GM12878 (cell line): ENCODE data around the gene PRSS50. TPM values are rescaled to one million over a fixed set of nuclear protein-coding genes. Genes with fewer than 3 reads are reported as not detected.

Experiments used
- ATAC-seq: fragments of 200-7000 bp; cut with Tn5 transposase; 3 replicates; pipeline ENCODE4 v1.9.1; 2020; ENCODE audit warnings: mild to moderate bottlenecking, moderate library complexity
- BruUV-seq: library from RNA; stranded (reverse); fragments of 400-500 nt; replicated peaks from 2 replicates; lab custom pipeline; 2021; lab: Mats Ljungman, UMichigan
- CTCF ChIA-PET: fragments of 300-600 bp; sonication (Branson Sonifier 250); formaldehyde crosslinking; extraction: SDS; loops from one replicate; lab custom pipeline; 2021; ENCODE audit warnings: inconsistent platforms; lab: Yijun Ruan, JAX
- POLR2A ChIA-PET: fragments of 350-600 bp; formaldehyde crosslinking; extraction: SDS; loops from one replicate; lab custom pipeline; 2021; ENCODE audit warnings: inconsistent platforms; lab: Charles Lee
- RAD21 ChIA-PET: fragments of 300-600 bp; sonication (Branson Sonifier 250); formaldehyde crosslinking; loops from one replicate; lab custom pipeline; 2023; ENCODE audit warnings: antibody characterized with exemption; ENCODE audit not compliant: unreplicated experiment; lab: Charles Lee
- SMC1A ChIA-PET: fragments of 300-600 bp; sonication (Branson Sonifier 250); formaldehyde crosslinking; loops from one replicate; lab custom pipeline; 2023; ENCODE audit not compliant: unreplicated experiment, uncharacterized antibody; lab: Charles Lee
- DNase-seq: peaks from one replicate; pipeline ENCODE4 v3.0.0-alpha.2; 2011; ENCODE audit warnings: low read depth, low spot score
- FAIRE-seq: peaks from 3 replicates; lab custom pipeline; 2011; peaks lifted over from hg19 to GRCh38; lab: Jason Lieb, UNC
- H2AFZ ChIP-seq: 2 replicates; pipeline ENCODE4 v1.6.0; 2011; ENCODE audit warnings: low read depth, low read length, control low read depth; ENCODE audit not compliant: control insufficient read depth
- H3K27ac ChIP-seq: 2 replicates; pipeline ENCODE4 v1.5.1; 2011; ENCODE audit warnings: control low read depth; ENCODE audit not compliant: control insufficient read depth, insufficient read depth
- H3K27me3 ChIP-seq, 2 experiments: replicated peaks in 1 of 2; 2 replicates each; pipeline versions ENCODE4 v1.6.0 to v1.6.1; 2011; ENCODE audit warnings: low read length in 1 of 2; ENCODE audit not compliant: control insufficient read depth in 2 of 2, insufficient read depth in 2 of 2
- H3K36me3 ChIP-seq, 2 experiments: 2 replicates each; pipeline ENCODE4 v1.5.1; 2011; ENCODE audit warnings: low read length in 1 of 2; ENCODE audit not compliant: control insufficient read depth in 2 of 2, insufficient read depth in 2 of 2
- H3K4me1 ChIP-seq: 2 replicates; pipeline ENCODE4 v1.6.1; 2011; ENCODE audit warnings: mild to moderate bottlenecking, low read length, moderate library complexity, mixed read lengths; ENCODE audit not compliant: control insufficient read depth, insufficient read depth
- H3K4me2 ChIP-seq: 2 replicates; pipeline ENCODE4 v1.6.0; 2011; ENCODE audit warnings: control low read depth; ENCODE audit not compliant: control insufficient read depth, insufficient read depth
- H3K4me3 ChIP-seq: fragments of 200-600 bp; sonication (generic); 2 replicates; pipeline ENCODE4 v1.5.1; 2016
- H3K79me2 ChIP-seq: 2 replicates; pipeline ENCODE4 v1.6.0; 2011; ENCODE audit warnings: low read length; ENCODE audit not compliant: control insufficient read depth, insufficient read depth
- H3K9ac ChIP-seq: 2 replicates; pipeline ENCODE4 v1.8.0; 2011; ENCODE audit warnings: low read length, control low read depth, mixed read lengths; ENCODE audit not compliant: control insufficient read depth, insufficient read depth
- H3K9me3 ChIP-seq: replicated peaks from 3 replicates; pipeline ENCODE4 v1.5.1; 2011; ENCODE audit warnings: mild to moderate bottlenecking, low read length; ENCODE audit not compliant: control insufficient read depth, insufficient read depth
- H4K20me1 ChIP-seq: 2 replicates; pipeline ENCODE4 v1.6.0; 2011; ENCODE audit not compliant: control insufficient read depth, insufficient read depth
- IRF5 ChIP-seq: fragments of 450-650 bp; IDR thresholded peaks from 2 replicates; pipeline ENCODE4 v1.6.1; 2017; ENCODE audit warnings: borderline replicate concordance
- NBN ChIP-seq: fragments of 450-650 bp; IDR thresholded peaks from 2 replicates; pipeline ENCODE4 v1.6.1; 2016
- PAX8 ChIP-seq: fragments of 450-650 bp; IDR thresholded peaks from 2 replicates; pipeline ENCODE4 v1.6.1; 2017; ENCODE audit warnings: mild to moderate bottlenecking, moderate library complexity
- PRDM15 ChIP-seq: fragments of 450-650 bp; formaldehyde crosslinking; IDR thresholded peaks from 2 replicates; pipeline ENCODE4 v1.4.0; 2020; ENCODE audit warnings: mild to moderate bottlenecking, moderate library complexity
- SP1 ChIP-seq: IDR thresholded peaks from one replicate; pipeline ENCODE4 v1.6.1; 2011; ENCODE audit warnings: low read depth, low read length
- USF2 ChIP-seq: IDR thresholded peaks from 2 replicates; pipeline ENCODE4 v1.6.1; 2011; ENCODE audit warnings: low read depth, low read length, improper control_type of control experiment, borderline replicate concordance
- ZNF384 ChIP-seq: IDR thresholded peaks from 2 replicates; pipeline ENCODE4 v1.6.1; 2012; ENCODE audit warnings: low read depth, mild to moderate bottlenecking, low read length, improper control_type of control experiment, borderline replicate concordance
- ZNF622 ChIP-seq: fragments of 450-650 bp; IDR thresholded peaks from 2 replicates; pipeline ENCODE4 v1.6.1; 2017; ENCODE audit warnings: mild to moderate bottlenecking, inconsistent platforms
- WGBS: methylation state at CpG from one replicate; pipeline ENCODE4 v1.1.6; 2016; ENCODE audit warnings: low lambda C conversion rate; ENCODE audit not compliant: insufficient replicate concordance, insufficient coverage; ENCODE audit errors: missing lambda C conversion rate; 5-methylcytosine and 5-hydroxymethylcytosine counted together
- in situ Hi-C: fragments of 300-500 bp; cut with MboI; formaldehyde crosslinking; loops from 9 replicates; pipeline ENCODE4 v1.14.3; 2018; ENCODE audit warnings: mixed read lengths
- intact Hi-C: fragments of 100-400 bp; cut with micrococcal nuclease; formaldehyde crosslinking; loops from one replicate; pipeline ENCODE4 v1.14.2; 2022; ENCODE audit not compliant: unreplicated experiment
- polyA plus RNA-seq, 11 experiments: library from polyadenylated mRNA; depleted of rRNA in 4 of 11; unstranded in 6 of 11; stranded (reverse) in 5 of 11; fragments of >200 nt; fragmentation: Nextera tagmentation in 4 of 11; fragmentation: Illumina TruSeq in 1 of 11; extraction: Ambion mirVana in 4 of 11; extraction: Trizol in 1 of 11; gene quantifications; 1 replicate in 1 of 11; 2 replicates in 10 of 11; pipeline versions ENCODE4 v1.2.1 to v1.2.3, GENCODE V29; 2011 to 2016; ENCODE audit warnings: inconsistent platforms in 2 of 11, missing spikeins in 2 of 11, low read depth in 1 of 11
- total RNA-seq, 4 experiments: library from RNA; depleted of rRNA in 3 of 4; stranded (reverse); fragments of >200 nt in 3 of 4; fragmentation: Illumina TruSeq in 1 of 4; extraction: Trizol in 1 of 4; gene quantifications; 2 replicates each; pipeline versions ENCODE4 v1.2.1 to v1.2.3, GENCODE V29; 2013 to 2021

PRSS50 gene
- total and polyA plus RNA-seq, 10 of the 15 experiments (the other 5 are each of a cell fraction or from before 2014, with no cell fraction given) = 0.05 TPM; not detected in 9

GRCh38 chr3:46719044-46719565 is 1.4 kb upstream of the PRSS50 start:
- BruUV-seq = no TSS peak
- RAD21 ChIA-PET = no interaction called here
- FAIRE-seq (no peak), ATAC-seq (no peak)
- no peaks in the 10 kb centered on the region for H3K27me3 ChIP-seq
- peaks cover 5% of the 10 kb centered on the region for H3K4me1 ChIP-seq
- 51% methylated on average over 2 of the region's 2 CpGs for WGBS
- H3K4me3 ChIP-seq = no peak overlapping the region
- POLR2A ChIA-PET = no interaction called here
- H2AFZ ChIP-seq = no peak overlapping the region
- no peak overlapping the region for H3K9ac ChIP-seq
- in situ Hi-C loops = loop anchor here (10.0 kb wide), 1 partner anchor 656 kb away; no protein-coding TSS in a partner anchor
- H3K79me2 ChIP-seq = no peaks in the 10 kb centered on the region
- no peaks in the 10 kb centered on the region for H3K36me3 ChIP-seq
- CTCF ChIA-PET = interaction anchor here (0.9 to 1.4 kb wide), 3 partner anchors 8 to 10 kb away, joined by 3 to 4 read pairs (median 3); no protein-coding TSS in a partner anchor
- SMC1A ChIA-PET = interaction anchor here (1.1 kb wide), 1 partner anchor 189 kb away, joined by 3 read pairs; no protein-coding TSS in a partner anchor
- no peaks in the 10 kb centered on the region for H4K20me1 ChIP-seq
- H3K27ac ChIP-seq = no peak overlapping the region
- no peaks in the 10 kb centered on the region for H3K9me3 ChIP-seq
- no peak overlapping the region for H3K4me2 ChIP-seq
- TF ChIP-seq ZNF622 (no peak), USF2 (no peak), NBN (no peak), IRF5 (no peak), PRDM15 (CRISPR knock-in tag) (no peak), ZNF384 (no peak), PAX8 (no peak), SP1 (no peak)
- TF ChIP-seq, all 136 proteins: peak for 0
- intact Hi-C loops = no loop called here
- no peak for DNase-seq
